ENCODE results near the gene TRIM6.
"Not testable (repeated sequence)": the region's sequence is repeated elsewhere in the genome, so short reads cannot be mapped to it uniquely, and the experiment has no call there.

The TRIM6 gene

DNA sequence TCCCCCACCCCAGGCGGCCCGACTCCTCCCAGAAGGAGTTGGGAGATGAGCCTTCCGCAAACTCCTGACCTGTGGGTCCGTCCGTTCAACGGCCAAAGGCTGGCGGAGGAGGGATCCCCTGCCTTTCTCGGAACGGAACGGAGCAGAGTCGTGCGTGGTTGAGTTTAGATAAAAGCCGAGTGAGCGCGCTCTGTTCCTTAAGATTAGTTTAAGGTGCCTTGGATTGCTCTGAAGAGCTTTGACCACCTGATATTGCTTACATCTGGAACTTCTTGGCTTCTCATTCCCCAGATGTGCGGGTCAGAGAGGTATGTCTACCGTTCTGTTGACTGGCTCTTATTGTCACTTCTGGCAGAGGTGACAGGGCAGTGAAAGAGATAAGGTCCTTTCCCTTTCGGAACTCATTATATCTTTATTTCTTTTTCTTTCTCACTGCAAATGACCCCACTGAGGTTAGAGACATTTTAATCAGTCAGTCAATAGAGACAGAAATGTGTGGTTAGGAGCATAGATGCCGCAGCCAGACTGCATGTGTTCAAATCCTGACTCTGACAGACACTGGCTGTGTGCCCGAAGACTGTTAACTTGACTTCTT, at the start of gene TRIM6:
TRIM6 (plus strand) TSS at position 31 of the 595 bp plus-strand sequence; CDS start at position 292, 261 bp downstream.
- DNase-seq: peak; percentile 48 to 69 (median 65)

- DNase-seq: no peak
Measured at GRCh38 chr11:5547982-5548381, 48.5 kb upstream of the TRIM6 start.

- DNase-seq: no peak
Measured at GRCh38 chr11:5548440-5548839, 48.0 kb upstream of the TRIM6 start, which contains the start of gene OR52H1. Gene OR52H1, minus strand, starts transcription at chr11:5548540. Its CDS starts 3,035 bp downstream, at chr11:5545505.

- DNase-seq: peak in 1 of 3 donors; percentile 6
Measured at GRCh38 chr11:5550440-5551095, 45.9 kb upstream of the TRIM6 start.

DNA sequence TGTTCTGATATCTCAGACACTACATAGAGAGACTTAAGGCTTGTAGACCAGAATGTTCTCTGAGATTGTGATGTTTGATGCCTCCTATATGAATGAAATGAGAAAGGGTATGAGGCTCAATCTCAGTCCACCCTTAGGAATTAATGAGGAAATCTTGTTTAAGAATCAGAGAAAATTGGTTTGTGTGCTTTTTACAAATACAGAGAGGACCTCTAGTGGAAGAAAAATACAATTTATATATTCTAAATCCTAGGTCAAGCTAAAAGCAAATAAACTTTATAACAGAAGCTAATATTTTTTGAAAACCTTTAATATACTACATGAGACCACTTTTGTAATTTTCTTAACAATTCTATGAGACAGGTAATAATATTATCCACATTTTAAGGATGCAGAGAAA, 43.1 kb upstream of the TRIM6 start:
- no peak for DNase-seq

DNA sequence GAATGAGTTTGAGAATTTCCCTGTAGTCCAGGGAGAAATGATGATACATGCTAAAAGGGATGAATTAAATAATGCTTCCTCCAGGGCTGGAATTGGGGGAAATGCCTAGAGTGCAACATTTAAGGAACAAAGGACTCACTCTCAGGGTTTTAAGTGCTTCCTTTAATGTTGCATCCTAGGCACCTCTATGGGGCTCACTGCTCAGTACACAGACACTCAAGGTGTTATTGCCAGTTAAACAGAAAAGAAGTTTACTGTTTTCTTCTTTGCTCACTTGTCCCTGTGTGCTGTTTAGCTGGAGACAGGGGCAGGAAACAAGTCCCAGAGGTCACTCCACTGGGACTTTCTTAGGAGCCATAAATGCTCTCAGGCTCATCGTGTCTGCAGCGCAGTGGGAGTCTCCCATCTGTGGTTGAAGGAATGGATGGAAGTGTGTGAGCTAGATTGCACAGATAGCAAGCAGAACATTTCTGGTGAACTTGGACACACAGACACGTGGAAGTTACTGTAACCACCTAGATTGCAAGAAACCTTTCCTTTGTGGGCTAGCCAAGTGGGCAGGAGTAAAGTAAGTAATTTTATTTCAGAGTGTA, 39.7 kb upstream of the TRIM6 start:
- DNase-seq: no peak

- no peak for DNase-seq
Measured at GRCh38 chr11:5557751-5558150, 38.7 kb upstream of the TRIM6 start.

GRCh38 chr11:5564259-5565019, 32.0 kb upstream of the TRIM6 start:
- DNase-seq: no peak

GRCh38 chr11:5574654-5575053, 21.8 kb upstream of the TRIM6 start:
- no peak for DNase-seq

DNA sequence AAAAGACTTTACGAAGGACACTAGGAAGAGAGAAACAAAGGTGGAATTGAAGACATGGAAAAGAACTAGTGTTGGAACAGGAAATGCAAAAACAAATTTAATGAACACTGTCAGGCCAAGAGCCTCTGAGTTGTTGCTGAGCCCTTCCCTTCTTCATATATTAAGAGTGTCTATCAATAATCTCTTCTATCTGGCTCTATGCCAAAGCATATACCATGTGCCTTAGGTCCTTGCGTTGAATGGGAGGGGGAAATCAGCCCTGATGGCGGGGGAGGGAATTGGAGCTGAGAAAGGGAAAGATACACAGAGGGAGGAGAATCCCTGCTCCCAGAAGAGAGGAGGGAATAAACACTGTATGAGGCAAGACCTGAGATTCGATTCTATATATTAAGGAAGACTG, 21.3 kb upstream of the TRIM6 start:
- DNase-seq: no peak

DNA sequence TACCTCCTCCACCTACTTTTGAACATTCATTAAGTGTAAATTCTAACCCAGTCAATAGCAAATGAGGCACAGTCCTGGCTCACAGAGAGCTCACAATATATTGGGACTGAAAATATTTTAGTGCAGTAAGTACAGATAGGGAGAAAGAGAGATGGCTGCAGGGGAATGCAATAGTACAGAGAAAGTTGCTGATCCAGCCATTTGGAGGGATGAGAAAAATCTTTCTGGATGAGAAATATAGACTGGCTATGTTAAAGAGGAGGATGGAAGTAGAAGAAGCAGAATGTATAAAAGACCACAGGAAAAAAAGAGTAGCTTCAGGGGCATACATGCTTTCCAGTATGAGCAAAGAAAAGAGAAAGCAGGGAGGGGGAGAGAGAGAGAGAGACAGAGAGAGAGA, 19.3 kb upstream of the TRIM6 start:
- no peak for DNase-seq

- no peak for DNase-seq
Measured at GRCh38 chr11:5580577-5580976, 15.9 kb upstream of the TRIM6 start, which contains the start of gene OR52B6. Gene OR52B6, plus strand, starts transcription at chr11:5580877. Its CDS starts 0 bp downstream, at chr11:5580877.

DNA sequence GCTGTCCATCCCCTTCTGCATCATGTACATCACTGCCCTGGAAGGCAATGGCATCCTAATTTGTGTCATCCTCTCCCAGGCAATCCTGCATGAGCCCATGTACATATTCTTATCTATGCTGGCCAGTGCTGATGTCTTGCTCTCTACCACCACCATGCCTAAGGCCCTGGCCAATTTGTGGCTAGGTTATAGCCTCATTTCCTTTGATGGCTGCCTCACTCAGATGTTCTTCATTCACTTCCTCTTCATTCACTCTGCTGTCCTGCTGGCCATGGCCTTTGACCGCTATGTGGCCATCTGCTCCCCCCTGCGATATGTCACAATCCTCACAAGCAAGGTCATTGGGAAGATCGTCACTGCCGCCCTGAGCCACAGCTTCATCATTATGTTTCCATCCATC, 15.4 kb upstream of the TRIM6 start:
- no peak for DNase-seq

DNA sequence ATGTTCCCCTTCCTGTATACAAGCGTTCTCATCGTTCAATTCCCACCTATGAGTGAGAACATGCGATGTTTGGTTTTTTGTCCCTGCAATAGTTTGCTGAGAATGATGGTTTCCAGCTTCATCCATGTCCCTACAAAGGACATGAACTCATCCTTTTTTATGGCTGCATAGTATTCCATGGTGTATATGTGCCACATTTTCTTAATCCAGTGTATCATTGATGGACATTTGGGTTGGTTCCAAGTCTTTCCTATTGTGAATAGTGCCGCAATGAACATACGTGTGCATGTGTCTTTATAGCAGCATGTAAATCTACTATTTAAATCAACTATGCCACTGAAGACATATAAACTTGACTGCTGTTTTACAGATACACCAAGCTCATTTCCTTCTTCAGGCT, 12.0 kb upstream of the TRIM6 start:
- not testable (repeated sequence) for DNase-seq

- DNase-seq: not testable (repeated sequence)
Measured at GRCh38 chr11:5589906-5590305, 6.5 kb upstream of the TRIM6 start.

- DNase-seq: no peak
Measured at GRCh38 chr11:5591613-5592012, 4.8 kb upstream of the TRIM6 start.

DNA sequence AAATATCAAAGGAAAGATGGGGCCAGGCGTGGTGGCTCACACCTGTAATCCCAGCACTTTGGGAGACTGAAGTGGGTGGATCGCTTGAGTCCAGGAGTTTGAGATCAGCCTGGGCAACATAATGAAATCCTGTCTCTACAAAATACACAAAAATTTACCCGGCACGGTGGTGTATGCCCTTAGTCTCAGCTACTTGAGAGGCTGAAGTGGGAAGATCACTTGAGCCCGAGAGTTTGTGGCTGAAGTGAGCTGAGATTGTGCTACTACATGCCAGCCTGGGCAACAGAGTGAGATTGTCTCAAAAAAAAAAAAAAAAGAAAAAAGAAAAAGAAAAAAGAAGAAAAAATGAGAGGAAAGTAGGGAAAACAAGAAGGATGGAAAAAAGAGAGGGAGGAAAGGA, 3.8 kb upstream of the TRIM6 start:
- DNase-seq: no peak

GRCh38 chr11:5593146-5593545, 3.3 kb upstream of the TRIM6 start:
- no peak for DNase-seq

- DNase-seq: no peak
Measured at GRCh38 chr11:5597953-5598352, 1.5 kb downstream of the TRIM6 start.

GRCh38 chr11:5600374-5600851, 4.0 kb downstream of the TRIM6 start:
- peak; percentile 78 to 83 (median 79) for DNase-seq

GRCh38 chr11:5602791-5603190, 6.4 kb downstream of the TRIM6 start:
- DNase-seq: not testable (repeated sequence)

- DNase-seq: no peak
Measured at GRCh38 chr11:5603326-5603725, 6.9 kb downstream of the TRIM6 start.

GRCh38 chr11:5604896-5605295, 8.5 kb downstream of the TRIM6 start:
- DNase-seq: no peak
